ENCODE results near the gene MRPL19.

MRPL19 gene

GRCh38 chr2:75737961-75738360 lies 91.4 kb downstream of the MRPL19 start:
- DNase-seq (ENCODE audit: low read depth), result no peak

All from fibroblast of the conjunctiva (primary cell).